DOHH2 (cell line): ENCODE data around the gene PREX1.

Experiments
- EZH2phosphoT487 ChIP-seq: fragments of 200-600 bp; sonication (generic); IDR thresholded peaks from 2 replicates; pipeline ENCODE4 v1.6.1; 2017; ENCODE audit warnings: borderline replicate concordance, mild to moderate bottlenecking, antibody characterized with exemption, low read length, moderate library complexity, mixed read lengths
- TF ChIP-seq, protein P1 (sequence below): fragments of 200-600 bp; sonication (generic); IDR thresholded peaks from one replicate; pipeline ENCODE4 v1.5.1; 2014; ENCODE audit warnings: antibody characterized with exemption, mild to moderate bottlenecking, low read depth, low read length; ENCODE audit not compliant: poor library complexity, severe bottlenecking

DNA sequence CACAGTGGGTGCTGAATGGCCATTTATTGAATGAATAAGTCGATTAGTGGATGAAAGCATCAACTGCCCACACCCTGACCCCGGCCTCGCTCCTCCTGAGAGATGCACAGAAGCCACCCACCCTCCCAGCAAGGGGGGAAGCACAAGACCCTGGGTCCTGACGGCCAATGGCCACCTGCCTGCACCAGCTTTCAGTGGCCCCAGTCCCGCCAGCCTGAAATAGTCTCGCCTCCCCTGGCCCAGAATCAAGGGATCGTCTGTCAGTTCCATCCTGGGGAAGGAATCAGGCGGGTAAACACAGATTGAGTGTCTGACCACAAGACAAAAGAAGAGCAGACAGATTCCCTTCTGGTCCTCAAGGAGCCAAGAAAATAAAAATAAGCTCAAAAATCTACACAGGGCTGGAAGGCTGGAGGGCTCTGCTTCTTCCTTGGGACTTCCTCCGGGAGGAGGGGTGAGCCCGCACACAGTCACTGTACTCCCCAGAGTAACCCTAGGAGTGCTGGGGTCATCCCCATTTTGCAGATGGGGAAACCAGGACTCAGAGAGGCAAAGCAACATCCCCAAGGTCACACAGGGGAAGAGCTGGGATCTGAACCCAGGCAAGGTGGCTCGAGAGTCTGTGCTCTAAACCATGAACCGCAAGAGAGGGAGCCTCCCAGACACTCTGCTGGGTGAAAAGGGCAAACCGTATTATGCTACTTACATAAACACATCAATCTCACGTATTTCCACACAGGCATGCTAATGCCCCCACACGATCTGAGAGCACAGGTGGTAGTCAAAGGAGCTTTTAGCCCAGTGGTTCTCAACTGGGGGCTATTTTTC, 7.8 kb downstream of the PREX1 start:
- TF ChIP-seq, protein P1, sequence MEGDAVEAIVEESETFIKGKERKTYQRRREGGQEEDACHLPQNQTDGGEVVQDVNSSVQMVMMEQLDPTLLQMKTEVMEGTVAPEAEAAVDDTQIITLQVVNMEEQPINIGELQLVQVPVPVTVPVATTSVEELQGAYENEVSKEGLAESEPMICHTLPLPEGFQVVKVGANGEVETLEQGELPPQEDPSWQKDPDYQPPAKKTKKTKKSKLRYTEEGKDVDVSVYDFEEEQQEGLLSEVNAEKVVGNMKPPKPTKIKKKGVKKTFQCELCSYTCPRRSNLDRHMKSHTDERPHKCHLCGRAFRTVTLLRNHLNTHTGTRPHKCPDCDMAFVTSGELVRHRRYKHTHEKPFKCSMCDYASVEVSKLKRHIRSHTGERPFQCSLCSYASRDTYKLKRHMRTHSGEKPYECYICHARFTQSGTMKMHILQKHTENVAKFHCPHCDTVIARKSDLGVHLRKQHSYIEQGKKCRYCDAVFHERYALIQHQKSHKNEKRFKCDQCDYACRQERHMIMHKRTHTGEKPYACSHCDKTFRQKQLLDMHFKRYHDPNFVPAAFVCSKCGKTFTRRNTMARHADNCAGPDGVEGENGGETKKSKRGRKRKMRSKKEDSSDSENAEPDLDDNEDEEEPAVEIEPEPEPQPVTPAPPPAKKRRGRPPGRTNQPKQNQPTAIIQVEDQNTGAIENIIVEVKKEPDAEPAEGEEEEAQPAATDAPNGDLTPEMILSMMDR = no peak
- no peak for TF ChIP-seq EZH2phosphoT487
